SK-N-MC (cell line): ENCODE data around the gene PRIMPOL.

Source experiments
- EZH2 ChIP-seq: fragments of 200-600 bp; sonication (generic); IDR thresholded peaks from one replicate; pipeline ENCODE4 v1.6.1; 2017; ENCODE audit warnings: antibody characterized with exemption
- POLR2AphosphoS5 ChIP-seq: IDR thresholded peaks from 2 replicates; pipeline ENCODE4 v1.6.1; 2012; ENCODE audit warnings: mild to moderate bottlenecking, low read depth, low read length, borderline replicate concordance

DNA sequence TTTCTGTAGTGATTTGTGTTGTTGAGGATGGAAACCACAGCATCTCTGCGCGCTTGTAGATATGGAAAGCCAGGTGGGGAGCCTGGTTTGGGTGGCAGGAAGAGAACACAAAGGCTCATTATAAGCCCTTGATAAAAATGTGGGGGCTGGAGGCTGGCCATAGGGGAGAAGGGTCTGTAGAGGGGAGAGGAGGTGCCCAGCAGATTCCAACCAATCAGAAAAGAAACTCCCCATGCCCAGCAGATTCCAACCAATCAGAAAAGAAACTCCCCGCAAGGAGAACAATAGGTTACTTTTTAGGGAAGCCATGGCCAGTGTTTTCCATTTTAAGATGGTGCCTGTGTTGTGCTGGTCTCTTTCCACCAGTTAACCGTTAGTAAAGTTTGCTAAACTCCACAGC, 94.1 kb downstream of the PRIMPOL start:
- TF ChIP-seq EZH2 = no peak
- TF ChIP-seq POLR2AphosphoS5 = no peak
